Muscle layer of colon (tissue), 2 donors: ENCODE data around the gene RAMP3.

Experiments used
- H3K27ac ChIP-seq: one replicate; pipeline ENCODE4 v1.7.0; 2013; ENCODE audit warnings: low read depth, mild to moderate bottlenecking, low read length, moderate library complexity
- H3K27me3 ChIP-seq, 2 donors: one replicate each; pipeline ENCODE4 v1.7.0; 2013; ENCODE audit warnings: low read length in 2 of 2, mild to moderate bottlenecking in 2 of 2; ENCODE audit not compliant: insufficient read depth in 2 of 2, control insufficient read depth in 1 of 2
- H3K36me3 ChIP-seq: one replicate; pipeline ENCODE4 v1.7.0; 2013; ENCODE audit warnings: mild to moderate bottlenecking, low read length; ENCODE audit not compliant: insufficient read depth
- H3K4me1 ChIP-seq: one replicate; pipeline ENCODE4 v1.7.0; 2013; ENCODE audit warnings: mild to moderate bottlenecking, low read length; ENCODE audit not compliant: insufficient read depth
- H3K4me3 ChIP-seq, 2 donors: one replicate each; pipeline ENCODE4 v1.7.0; 2013; ENCODE audit warnings: low read length in 2 of 2, low read depth in 1 of 2, mild to moderate bottlenecking in 1 of 2, moderate library complexity in 1 of 2
- H3K9ac ChIP-seq: one replicate; pipeline ENCODE4 v1.7.0; 2013; ENCODE audit warnings: low read length
- H3K9me3 ChIP-seq: one replicate; pipeline ENCODE4 v1.7.0; 2013; ENCODE audit warnings: mild to moderate bottlenecking, low read length
- donor health status: abdominal sarcoma.
- donor health status: Adenocarcinoma of cecum.

RAMP3 gene

DNA sequence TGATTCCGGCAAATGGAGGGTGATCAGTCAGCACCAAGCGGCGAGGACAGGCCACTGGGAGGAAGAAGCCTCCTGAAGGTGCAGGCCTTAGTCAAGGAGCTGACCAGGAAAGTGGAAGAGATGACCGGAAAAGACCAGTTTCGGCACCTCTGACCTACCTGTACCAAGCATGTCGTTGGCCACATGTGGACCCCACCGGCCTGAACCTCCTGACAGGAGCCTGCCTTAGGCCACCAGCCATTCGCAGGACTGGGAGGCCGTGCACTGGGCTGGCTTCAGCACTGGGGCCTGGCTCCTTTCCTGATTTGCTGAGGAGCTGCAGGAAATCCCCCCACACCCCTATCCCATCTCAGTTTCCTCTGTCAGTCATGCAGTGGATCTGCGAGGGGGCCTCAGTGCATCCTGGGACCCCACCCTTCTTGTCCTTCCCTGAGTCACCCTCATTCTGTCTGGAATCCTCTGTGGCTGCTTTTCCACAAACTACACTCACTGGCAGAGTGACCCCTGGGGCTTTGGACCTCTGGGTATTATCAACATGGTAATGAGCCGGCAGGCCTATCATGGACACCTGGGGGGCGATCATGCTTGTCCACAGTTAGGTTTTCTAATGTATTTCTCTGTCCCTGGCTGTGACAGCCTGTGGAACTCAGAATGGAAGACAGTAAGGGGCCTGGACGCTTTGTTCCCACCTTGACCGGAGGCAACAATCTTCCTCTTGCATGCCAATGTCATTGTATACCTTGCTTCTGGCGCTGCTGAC, 33.0 kb downstream of the RAMP3 start:
- Histone ChIP-seq H3K4me3 (no peak overlapping the region), H3K9ac (no peak overlapping the region), H3K9me3 (no peaks in the 10 kb centered on the region), H3K27me3 (no peaks in the 10 kb centered on the region), H3K36me3 (no peaks in the 10 kb centered on the region), H3K27ac (no peak overlapping the region), H3K4me1 (no peaks in the 10 kb centered on the region)

DNA sequence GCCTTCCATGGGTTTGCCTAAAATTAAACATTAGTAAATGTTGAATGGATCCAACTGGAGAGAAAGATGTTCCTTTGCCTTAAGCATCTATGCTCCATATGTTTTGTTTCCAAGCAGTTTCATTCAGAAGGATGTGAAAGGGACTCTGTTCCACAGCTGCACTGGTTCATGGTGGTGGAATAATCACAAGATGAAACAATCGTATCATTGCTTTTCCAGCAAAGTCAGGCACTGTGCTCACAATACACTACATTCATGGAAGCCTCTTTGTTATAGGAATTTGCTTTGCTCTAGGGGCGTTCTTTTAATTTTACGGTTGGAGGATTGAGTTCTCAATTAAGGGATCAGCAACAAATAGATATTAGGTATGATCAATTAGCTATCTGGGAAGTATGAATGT, 33.8 kb downstream of the RAMP3 start:
- Histone ChIP-seq H3K9ac (no peak overlapping the region), H3K9me3 (no peaks in the 10 kb centered on the region), H3K4me3 (no peak overlapping the region), H3K27me3 (no peaks in the 10 kb centered on the region), H3K27ac (no peak overlapping the region), H3K4me1 (no peaks in the 10 kb centered on the region), H3K36me3 (no peaks in the 10 kb centered on the region)

DNA sequence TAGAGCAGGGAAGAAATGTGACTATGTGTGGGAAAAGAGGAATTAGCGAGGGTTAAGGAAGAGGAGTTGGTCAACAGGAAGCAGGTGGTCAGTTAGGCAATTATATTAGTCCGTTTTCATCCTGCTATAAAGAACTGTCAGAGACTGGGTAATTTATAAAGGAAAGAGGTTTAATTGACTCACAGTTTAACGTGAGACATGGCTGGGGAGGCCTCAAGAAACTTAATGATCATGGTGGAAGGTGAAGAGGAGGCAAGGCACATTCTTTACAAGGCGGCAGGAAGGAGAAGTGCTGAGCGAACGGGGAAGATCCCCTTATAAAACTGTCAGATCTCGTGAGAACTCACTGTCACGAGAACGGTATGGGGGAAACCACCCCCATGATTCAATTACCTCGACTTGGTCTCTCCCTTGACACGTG, 35.0 kb downstream of the RAMP3 start:
- Histone ChIP-seq H3K9ac (no peak overlapping the region), H3K27me3 (no peaks in the 10 kb centered on the region), H3K4me3 (no peak overlapping the region), H3K4me1 (no peaks in the 10 kb centered on the region), H3K36me3 (no peaks in the 10 kb centered on the region), H3K9me3 (no peaks in the 10 kb centered on the region), H3K27ac (no peak overlapping the region)

DNA sequence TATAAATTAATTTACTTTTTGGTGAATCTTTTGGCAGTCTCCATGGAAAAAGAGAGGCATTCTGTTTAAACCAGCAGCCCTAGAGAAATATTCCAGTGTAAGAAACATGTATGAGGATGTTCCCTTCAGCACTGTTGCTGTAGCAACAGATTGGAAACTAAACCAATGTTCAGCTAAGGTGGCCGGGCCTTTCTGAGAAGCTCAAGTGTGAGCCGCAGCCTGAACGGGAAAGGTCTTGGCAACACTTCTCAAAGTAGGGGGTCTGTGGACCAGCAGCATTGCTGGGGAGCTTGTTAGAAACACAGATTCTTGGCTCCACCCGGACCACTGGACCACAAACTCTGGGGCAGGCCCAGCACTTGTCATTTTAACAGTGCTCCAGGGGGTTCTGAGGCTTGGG, 36.2 kb downstream of the RAMP3 start:
- Histone ChIP-seq H3K9me3 (no peaks in the 10 kb centered on the region), H3K4me1 (no peaks in the 10 kb centered on the region), H3K27ac (no peak overlapping the region), H3K27me3 (no peaks in the 10 kb centered on the region), H3K9ac (no peak overlapping the region), H3K36me3 (no peaks in the 10 kb centered on the region), H3K4me3 (no peak overlapping the region)

DNA sequence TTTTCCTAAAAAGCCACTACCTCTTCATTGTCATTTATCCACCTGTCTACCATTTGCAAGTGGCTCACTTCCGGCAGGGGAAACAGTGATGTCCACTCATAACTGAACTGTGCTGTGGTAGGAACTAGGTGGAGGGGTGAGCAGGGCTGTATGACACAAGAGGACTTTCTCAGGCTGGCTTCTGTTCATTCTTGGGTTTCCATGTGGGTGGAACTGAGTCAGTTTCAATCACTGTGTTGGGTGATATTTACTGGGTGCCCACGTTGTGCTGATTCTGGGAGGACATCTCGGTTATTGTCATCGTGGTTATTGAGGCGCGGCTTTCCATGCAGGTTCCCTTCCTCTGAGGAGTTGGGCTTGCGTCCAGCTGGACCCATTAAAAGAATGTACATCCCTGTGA, 38.8 kb downstream of the RAMP3 start:
- Histone ChIP-seq H3K4me1 (no peaks in the 10 kb centered on the region), H3K9me3 (no peaks in the 10 kb centered on the region), H3K9ac (no peak overlapping the region), H3K4me3 (no peak overlapping the region), H3K36me3 (no peaks in the 10 kb centered on the region), H3K27ac (no peak overlapping the region), H3K27me3 (no peaks in the 10 kb centered on the region)

DNA sequence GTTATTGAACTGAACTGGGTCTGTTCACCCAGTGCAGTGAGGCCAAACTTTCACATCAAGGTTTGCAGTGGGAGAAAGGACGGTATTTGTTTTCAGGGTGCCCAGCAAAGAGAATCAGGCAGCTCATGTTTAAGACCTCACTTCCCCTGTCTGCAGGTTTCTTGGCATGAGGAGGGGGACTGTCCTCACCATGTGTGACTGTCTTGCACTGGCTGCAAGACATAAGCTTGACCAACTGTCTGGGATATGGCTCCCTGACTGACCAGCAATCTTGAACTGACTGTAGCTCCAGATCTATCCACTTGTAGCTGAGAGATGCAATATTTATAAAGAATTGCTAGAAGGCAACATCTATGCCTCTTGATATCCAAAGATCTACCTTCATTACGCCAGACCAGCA, 39.9 kb downstream of the RAMP3 start:
- no peak overlapping the region for H3K4me3 ChIP-seq
- H3K9ac ChIP-seq: no peak overlapping the region
- H3K36me3 ChIP-seq: no peaks in the 10 kb centered on the region
- no peak overlapping the region for H3K27ac ChIP-seq
- no peaks in the 10 kb centered on the region for H3K27me3 ChIP-seq
- no peaks in the 10 kb centered on the region for H3K9me3 ChIP-seq
- no peaks in the 10 kb centered on the region for H3K4me1 ChIP-seq

DNA sequence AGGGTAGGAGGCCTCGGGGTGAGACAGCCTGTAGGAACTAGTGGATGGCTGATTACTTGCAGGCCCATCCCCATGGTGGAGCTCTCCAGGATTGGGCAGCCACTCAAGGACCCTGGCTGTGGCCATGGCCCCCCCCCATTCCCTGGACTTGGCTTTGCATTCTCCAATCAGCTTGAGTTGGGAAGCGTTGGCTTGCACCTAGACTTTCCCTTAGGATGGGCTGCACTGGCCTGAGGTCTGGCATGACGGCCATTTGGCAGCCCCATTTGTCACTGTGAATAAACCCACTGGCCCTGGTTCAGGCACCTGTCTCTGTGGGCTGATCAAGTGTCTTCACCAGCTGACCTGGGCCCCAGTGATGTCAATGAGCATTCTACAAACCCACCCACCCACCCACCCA, 41.4 kb downstream of the RAMP3 start:
- Histone ChIP-seq H3K9me3 (no peaks in the 10 kb centered on the region), H3K9ac (no peak overlapping the region), H3K4me3 (no peak overlapping the region), H3K27ac (no peak overlapping the region), H3K27me3 (no peaks in the 10 kb centered on the region), H3K36me3 (no peaks in the 10 kb centered on the region), H3K4me1 (no peaks in the 10 kb centered on the region)

DNA sequence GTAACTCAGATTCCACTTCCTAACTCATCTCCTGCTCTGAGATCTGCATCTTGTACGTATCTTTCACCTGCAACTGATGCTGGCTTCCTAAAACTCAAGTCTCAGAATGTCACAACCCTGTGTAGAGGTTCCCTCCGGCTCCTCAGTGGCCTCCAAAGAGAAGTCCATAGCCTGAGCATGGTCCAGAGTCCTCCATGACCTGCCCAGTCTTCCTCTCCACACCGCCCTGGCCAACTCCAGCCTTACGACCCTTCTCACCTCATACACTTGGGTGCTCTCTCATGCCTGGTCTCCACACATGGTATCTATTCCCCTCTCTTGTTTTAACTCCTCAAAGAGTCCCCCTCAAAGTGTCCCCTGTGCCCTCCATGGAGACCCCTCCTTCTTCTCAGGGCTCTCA, 41.9 kb downstream of the RAMP3 start:
- no peak overlapping the region for H3K4me3 ChIP-seq
- no peak overlapping the region for H3K9ac ChIP-seq
- no peaks in the 10 kb centered on the region for H3K4me1 ChIP-seq
- no peaks in the 10 kb centered on the region for H3K36me3 ChIP-seq
- no peaks in the 10 kb centered on the region for H3K27me3 ChIP-seq
- no peaks in the 10 kb centered on the region for H3K9me3 ChIP-seq
- no peak overlapping the region for H3K27ac ChIP-seq

DNA sequence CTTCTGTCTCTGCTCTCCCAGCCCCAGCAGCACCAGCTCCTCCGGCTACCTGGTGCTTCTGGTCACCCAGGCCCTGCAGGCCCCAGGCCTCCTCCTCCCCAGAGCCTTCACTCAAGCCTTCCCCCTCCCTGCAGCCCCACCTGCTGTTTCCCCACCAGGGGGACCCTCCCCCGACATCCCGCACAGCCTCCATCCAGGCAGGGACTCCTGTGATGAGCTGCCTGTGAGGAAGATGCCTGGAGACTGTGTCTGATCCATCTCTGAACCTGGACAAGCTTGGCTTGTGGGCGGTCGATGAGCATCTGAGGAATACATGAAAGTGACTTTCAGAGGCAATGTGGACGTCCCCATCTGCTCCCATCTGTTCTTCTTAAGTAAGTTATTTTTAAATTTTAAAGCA, 45.0 kb downstream of the RAMP3 start:
- no peaks in the 10 kb centered on the region for H3K36me3 ChIP-seq
- H3K4me1 ChIP-seq: no peaks in the 10 kb centered on the region
- no peak overlapping the region for H3K4me3 ChIP-seq
- no peaks in the 10 kb centered on the region for H3K9me3 ChIP-seq
- H3K27me3 ChIP-seq: no peaks in the 10 kb centered on the region
- H3K9ac ChIP-seq: no peak overlapping the region
- H3K27ac ChIP-seq: no peak overlapping the region

DNA sequence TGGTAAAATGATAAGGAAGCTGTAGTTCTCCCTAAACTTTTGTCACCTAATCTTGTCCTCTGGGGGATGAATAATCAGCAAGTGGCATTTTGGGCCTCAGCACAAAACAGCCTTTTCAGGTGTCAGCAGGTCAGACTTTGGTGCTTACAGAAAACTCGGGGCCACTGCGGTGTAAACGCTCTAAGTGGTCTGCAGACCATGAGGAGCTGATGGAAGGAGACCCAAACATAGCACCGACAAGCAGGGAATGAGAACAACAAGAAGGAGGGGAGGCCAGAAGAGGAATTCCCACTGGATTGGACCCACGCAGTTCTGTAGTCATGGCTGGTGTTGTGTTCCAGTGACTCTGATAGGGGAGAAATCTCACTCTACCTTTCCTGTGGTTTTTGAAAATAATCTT, 45.4 kb downstream of the RAMP3 start:
- Histone ChIP-seq H3K27ac (no peak overlapping the region), H3K4me3 (no peak overlapping the region), H3K4me1 (no peaks in the 10 kb centered on the region), H3K9me3 (no peaks in the 10 kb centered on the region), H3K36me3 (no peaks in the 10 kb centered on the region), H3K27me3 (no peaks in the 10 kb centered on the region), H3K9ac (no peak overlapping the region)

DNA sequence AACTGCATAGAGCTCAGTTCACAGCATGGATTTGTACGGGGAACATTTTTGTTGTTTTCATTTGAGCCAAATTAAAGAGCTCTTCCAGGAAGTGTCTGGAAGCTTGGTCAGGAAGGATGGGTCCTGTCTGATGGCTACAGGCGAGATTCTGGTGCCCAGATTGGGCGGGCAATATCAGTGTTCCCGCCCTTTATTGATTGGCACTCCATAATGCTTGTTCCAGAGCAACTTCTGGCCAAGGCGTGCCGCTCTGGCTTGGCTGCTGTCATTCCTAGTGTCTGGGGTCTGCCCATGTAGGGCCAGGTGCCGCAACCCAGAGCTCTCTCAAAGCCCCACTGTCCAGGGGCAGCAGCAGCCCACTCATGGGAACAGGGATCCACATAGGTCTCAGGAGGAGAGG, 45.9 kb downstream of the RAMP3 start:
- Histone ChIP-seq H3K9ac (no peak overlapping the region), H3K27ac (no peak overlapping the region)

DNA sequence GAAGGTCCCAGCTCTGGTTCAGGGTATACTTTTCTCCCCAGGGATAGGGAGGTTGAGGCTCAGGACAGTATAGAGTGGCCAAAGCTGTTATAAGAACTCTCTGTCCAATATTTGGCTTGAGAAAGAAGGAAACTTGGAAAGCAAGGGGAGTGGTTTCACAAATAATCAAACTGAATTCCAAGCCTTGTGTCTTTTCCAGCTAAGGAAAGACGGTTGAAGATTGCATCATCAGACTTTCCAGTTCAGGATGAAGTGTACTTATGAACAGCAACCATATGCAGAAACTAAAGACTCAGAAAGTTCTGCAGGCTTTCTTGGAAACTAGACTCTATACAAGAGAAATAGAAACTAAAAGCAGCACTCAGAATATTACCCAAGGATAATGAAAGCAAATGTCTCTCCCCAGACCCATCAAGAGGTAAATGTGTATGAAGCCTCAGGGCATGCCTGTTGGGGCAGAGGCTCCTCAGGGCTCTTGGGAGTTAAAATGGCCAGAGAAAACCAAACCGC, 46.4 kb downstream of the RAMP3 start:
- no peaks in the 10 kb centered on the region for H3K36me3 ChIP-seq
- no peaks in the 10 kb centered on the region for H3K4me1 ChIP-seq
- no peak overlapping the region for H3K4me3 ChIP-seq
- peak overlapping the region; percentile 32 for H3K27ac ChIP-seq
- H3K27me3 ChIP-seq: no peaks in the 10 kb centered on the region
- H3K9ac ChIP-seq: no peak overlapping the region
- H3K9me3 ChIP-seq: no peaks in the 10 kb centered on the region

More for the DNA sequence above, 45.9 kb downstream of the RAMP3 start:
- Histone ChIP-seq H3K9me3 (no peaks in the 10 kb centered on the region), H3K4me1 (no peaks in the 10 kb centered on the region), H3K27me3 (no peaks in the 10 kb centered on the region), H3K36me3 (no peaks in the 10 kb centered on the region), H3K4me3 (no peak overlapping the region)
